ENCODE results near the gene TXNRD2. TPM values are rescaled to one million over a fixed set of nuclear protein-coding genes. Genes with fewer than 3 reads are reported as not detected.
A peak's percentile ranks its signal among the peaks of the same experiment; 100 is the strongest.

TXNRD2 gene
- polyA plus RNA-seq, 1 donor from 2014 or later = 17.3 TPM

- no peak overlapping the region for H3K27ac Mint-ChIP-seq
- H3K27me3 Mint-ChIP-seq = no peaks in the 10 kb centered on the region
- H3K9me3 Mint-ChIP-seq = no peaks in the 10 kb centered on the region
- peaks cover 3% of the 10 kb centered on the region for H3K36me3 Mint-ChIP-seq
- no peak overlapping the region for H3K4me3 Mint-ChIP-seq
- H3K4me1 Mint-ChIP-seq = peaks cover 0 to 2% (median 2%) of the 10 kb centered on the region in 3 donors
These were observed 32.1 kb upstream of the TXNRD2 start for GRCh38 chr22:19973551-19974267.

- H3K27me3 Mint-ChIP-seq = no peaks in the 10 kb centered on the region
- H3K4me3 Mint-ChIP-seq = no peak overlapping the region
- no peaks in the 10 kb centered on the region for H3K9me3 Mint-ChIP-seq
- peaks cover 3% of the 10 kb centered on the region for H3K36me3 Mint-ChIP-seq
- H3K4me1 Mint-ChIP-seq = peaks cover 0 to 2% (median 2%) of the 10 kb centered on the region in 3 donors
- H3K27ac Mint-ChIP-seq = no peak overlapping the region
These were observed 31.3 kb upstream of the TXNRD2 start for GRCh38 chr22:19972652-19973550.

GRCh38 chr22:19972251-19972650, 30.6 kb upstream of the TXNRD2 start:
- H3K27me3 Mint-ChIP-seq = no peaks in the 10 kb centered on the region
- H3K27ac Mint-ChIP-seq = no peak overlapping the region
- H3K4me1 Mint-ChIP-seq = peaks cover 0 to 2% (median 2%) of the 10 kb centered on the region in 3 donors
- H3K9me3 Mint-ChIP-seq = no peaks in the 10 kb centered on the region
- peaks cover 6% of the 10 kb centered on the region for H3K36me3 Mint-ChIP-seq
- no peak overlapping the region for H3K4me3 Mint-ChIP-seq

GRCh38 chr22:19971276-19972124, 29.9 kb upstream of the TXNRD2 start:
- no peak overlapping the region for H3K4me3 Mint-ChIP-seq
- H3K27me3 Mint-ChIP-seq = no peaks in the 10 kb centered on the region
- peaks cover 0 to 2% (median 2%) of the 10 kb centered on the region in 3 donors for H3K4me1 Mint-ChIP-seq
- no peak overlapping the region for H3K27ac Mint-ChIP-seq
- H3K36me3 Mint-ChIP-seq = peaks cover 6% of the 10 kb centered on the region
- no peaks in the 10 kb centered on the region for H3K9me3 Mint-ChIP-seq

GRCh38 chr22:19970479-19971275, 29.1 kb upstream of the TXNRD2 start:
- no peak overlapping the region for H3K27ac Mint-ChIP-seq

GRCh38 chr22:19970031-19970478, 28.4 kb upstream of the TXNRD2 start:
- no peaks in the 10 kb centered on the region for H3K27me3 Mint-ChIP-seq
- H3K4me3 Mint-ChIP-seq = no peak overlapping the region
- H3K36me3 Mint-ChIP-seq = peaks cover 6% of the 10 kb centered on the region
- no peaks in the 10 kb centered on the region for H3K9me3 Mint-ChIP-seq
- H3K4me1 Mint-ChIP-seq = no peaks in the 10 kb centered on the region
- H3K27ac Mint-ChIP-seq = no peak overlapping the region

More at GRCh38 chr22:19970479-19971275, 29.1 kb upstream of the TXNRD2 start:
- Mint-ChIP-seq H3K4me3 (peak overlapping the region in 1 of 4 donors; percentile 9), H3K9me3 (no peaks in the 10 kb centered on the region), H3K36me3 (peaks cover 6% of the 10 kb centered on the region), H3K27me3 (no peaks in the 10 kb centered on the region), H3K4me1 (peaks cover 0 to 2% (median 2%) of the 10 kb centered on the region in 3 donors)

GRCh38 chr22:19969141-19969928, 27.7 kb upstream of the TXNRD2 start:
- Mint-ChIP-seq H3K36me3 (peaks cover 6% of the 10 kb centered on the region), H3K27ac (no peak overlapping the region), H3K9me3 (no peaks in the 10 kb centered on the region), H3K4me1 (no peaks in the 10 kb centered on the region), H3K4me3 (no peak overlapping the region), H3K27me3 (no peaks in the 10 kb centered on the region)

- no peak overlapping the region for H3K27ac Mint-ChIP-seq
- H3K4me1 Mint-ChIP-seq = no peaks in the 10 kb centered on the region
- no peaks in the 10 kb centered on the region for H3K9me3 Mint-ChIP-seq
- H3K4me3 Mint-ChIP-seq = no peak overlapping the region
- H3K27me3 Mint-ChIP-seq = no peaks in the 10 kb centered on the region
- peaks cover 3% of the 10 kb centered on the region for H3K36me3 Mint-ChIP-seq
These were observed 26.9 kb upstream of the TXNRD2 start for GRCh38 chr22:19968450-19968891.

GRCh38 chr22:19967850-19968449, 26.3 kb upstream of the TXNRD2 start:
- Mint-ChIP-seq H3K4me1 (no peaks in the 10 kb centered on the region), H3K27me3 (no peaks in the 10 kb centered on the region), H3K4me3 (no peak overlapping the region), H3K36me3 (peaks cover 3% of the 10 kb centered on the region), H3K9me3 (no peaks in the 10 kb centered on the region), H3K27ac (no peak overlapping the region)

- Mint-ChIP-seq H3K27ac (peak overlapping the region in 1 of 3 donors; percentile 74), H3K4me1 (peaks cover 0 to 2% (median 0%) of the 10 kb centered on the region in 3 donors), H3K4me3 (no peak overlapping the region), H3K9me3 (no peaks in the 10 kb centered on the region), H3K27me3 (no peaks in the 10 kb centered on the region), H3K36me3 (peaks cover 3% of the 10 kb centered on the region)
These were observed 25.5 kb upstream of the TXNRD2 start for GRCh38 chr22:19966908-19967750.

- H3K4me1 Mint-ChIP-seq = peaks cover 0 to 2% (median 0%) of the 10 kb centered on the region in 3 donors
These were observed 24.4 kb upstream of the TXNRD2 start for GRCh38 chr22:19965771-19966709.

More at GRCh38 chr22:19965771-19966709, 24.4 kb upstream of the TXNRD2 start:
- H3K4me3 Mint-ChIP-seq = no peak overlapping the region
- H3K36me3 Mint-ChIP-seq = peaks cover 3% of the 10 kb centered on the region
- H3K27ac Mint-ChIP-seq = peak overlapping the region in 1 of 3 donors; percentile 45
- H3K27me3 Mint-ChIP-seq = no peaks in the 10 kb centered on the region
- H3K9me3 Mint-ChIP-seq = no peaks in the 10 kb centered on the region
